K562 (cell line): ENCODE results near the gene LAMA2. TPM values are rescaled to one million over a fixed set of nuclear protein-coding genes. Genes with fewer than 3 reads are reported as not detected.

Experiments
- CBX1 ChIP-seq: sonication (generic); IDR thresholded peaks from 2 replicates; pipeline ENCODE4 v1.6.1; 2016; ENCODE audit warnings: antibody characterized with exemption, low read depth, mild to moderate bottlenecking
- CEBPG ChIP-seq, 3 experiments: fragments of 200-800 bp in 1 of 3; sonication (Bioruptor generic) in 1 of 3; sonication (generic) in 1 of 3; formaldehyde crosslinking in 1 of 3; IDR thresholded peaks in 2 of 3; conservative IDR thresholded peaks in 1 of 3; 2 replicates each; pipeline versions ENCODE4 v1.6.1 to v1.8.0; 2016 to 2022; ENCODE audit warnings: missing compliant biosample characterization in 2 of 3, missing genetic modification characterization in 2 of 3, mild to moderate bottlenecking in 1 of 3, missing genetic modification reagents in 1 of 3
- ESRRB ChIP-seq: fragments of 250-450 bp; sonication (Bioruptor Pico); IDR thresholded peaks from 2 replicates; pipeline ENCODE4 v1.5.0; 2020; ENCODE audit warnings: mild to moderate bottlenecking, moderate library complexity, borderline replicate concordance
- HDAC2 ChIP-seq: fragments of 450-650 bp; IDR thresholded peaks from 2 replicates; pipeline ENCODE4 v1.6.1; 2016; ENCODE audit warnings: mild to moderate bottlenecking
- MAFK ChIP-seq: IDR thresholded peaks from 2 replicates; pipeline ENCODE4 v1.6.1; 2011; ENCODE audit warnings: low read length, improper control_type of control experiment
- NFATC3 ChIP-seq: fragments of 450-650 bp; IDR thresholded peaks from 2 replicates; pipeline ENCODE4 v1.6.1; 2017; ENCODE audit warnings: mild to moderate bottlenecking
- NFIX ChIP-seq: fragments of 250-450 bp; sonication (Bioruptor Pico); IDR thresholded peaks from 2 replicates; pipeline ENCODE4 v1.4.0; 2020; ENCODE audit warnings: low read depth, mild to moderate bottlenecking, moderate library complexity
- POLR2AphosphoS5 ChIP-seq: IDR thresholded peaks from 2 replicates; pipeline ENCODE4 v1.6.1; 2011; ENCODE audit warnings: mild to moderate bottlenecking, low read depth, low read length, moderate library complexity; ENCODE audit not compliant: control insufficient read depth, insufficient read depth
- RAD51 ChIP-seq: fragments of 450-650 bp; IDR thresholded peaks from 2 replicates; pipeline ENCODE4 v1.7.1; 2016; ENCODE audit warnings: low read depth, mild to moderate bottlenecking, borderline replicate concordance
- TCF7L2 ChIP-seq: fragments of 150-350 bp; IDR thresholded peaks from 2 replicates; pipeline ENCODE4 v1.6.1; 2016; ENCODE audit warnings: low read depth, mild to moderate bottlenecking, low read length, moderate library complexity
- YBX1 ChIP-seq: fragments of 450-650 bp; IDR thresholded peaks from 2 replicates; pipeline ENCODE4 v1.7.1; 2016; ENCODE audit warnings: mild to moderate bottlenecking
- ZBTB9 ChIP-seq: fragments of 450-650 bp; formaldehyde crosslinking; IDR thresholded peaks from 2 replicates; pipeline ENCODE4 v1.4.0; 2020; ENCODE audit warnings: mild to moderate bottlenecking, moderate library complexity
- ZEB2 ChIP-seq: fragments of 450-650 bp; IDR thresholded peaks from 2 replicates; pipeline ENCODE4 v1.6.1; 2016
- ZNF384 ChIP-seq: IDR thresholded peaks from 2 replicates; pipeline ENCODE4 v1.6.1; 2012; ENCODE audit warnings: low read depth, low read length, improper control_type of control experiment
- ZNF518B ChIP-seq: fragments of 250-450 bp; sonication (Bioruptor Pico); IDR thresholded peaks from 2 replicates; pipeline ENCODE4 v1.5.0; 2021; ENCODE audit warnings: mild to moderate bottlenecking, moderate library complexity
- polyA plus RNA-seq, 8 experiments: library from polyadenylated mRNA; depleted of rRNA in 4 of 8; stranded (reverse) in 5 of 8; unstranded in 3 of 8; fragments of >200 nt; fragmentation: Nextera tagmentation in 2 of 8; fragmentation: Illumina TruSeq in 1 of 8; extraction: Ambion mirVana in 2 of 8; extraction: Trizol in 1 of 8; gene quantifications; 2 replicates each; pipeline versions ENCODE4 v1.2.1 to v1.2.3, GENCODE V29; 2011 to 2014; ENCODE audit warnings: inconsistent platforms in 1 of 8, missing spikeins in 1 of 8
- total RNA-seq, 7 experiments: library from RNA; depleted of rRNA in 6 of 7; stranded (reverse); fragments of >200 nt in 6 of 7; fragmentation: Illumina TruSeq in 2 of 7; extraction: Trizol in 2 of 7; gene quantifications; 2 replicates each; pipeline versions ENCODE4 v1.2.1 to v1.2.3, GENCODE V29; 2011 to 2021; ENCODE audit warnings: low replicate concordance in 1 of 7

The LAMA2 gene
- total and polyA plus RNA-seq, 9 of the 15 experiments (the other 6 are each of a cell fraction or from before 2014, with no cell fraction given): 0.04 to 1.5 (median 0.36) TPM

DNA sequence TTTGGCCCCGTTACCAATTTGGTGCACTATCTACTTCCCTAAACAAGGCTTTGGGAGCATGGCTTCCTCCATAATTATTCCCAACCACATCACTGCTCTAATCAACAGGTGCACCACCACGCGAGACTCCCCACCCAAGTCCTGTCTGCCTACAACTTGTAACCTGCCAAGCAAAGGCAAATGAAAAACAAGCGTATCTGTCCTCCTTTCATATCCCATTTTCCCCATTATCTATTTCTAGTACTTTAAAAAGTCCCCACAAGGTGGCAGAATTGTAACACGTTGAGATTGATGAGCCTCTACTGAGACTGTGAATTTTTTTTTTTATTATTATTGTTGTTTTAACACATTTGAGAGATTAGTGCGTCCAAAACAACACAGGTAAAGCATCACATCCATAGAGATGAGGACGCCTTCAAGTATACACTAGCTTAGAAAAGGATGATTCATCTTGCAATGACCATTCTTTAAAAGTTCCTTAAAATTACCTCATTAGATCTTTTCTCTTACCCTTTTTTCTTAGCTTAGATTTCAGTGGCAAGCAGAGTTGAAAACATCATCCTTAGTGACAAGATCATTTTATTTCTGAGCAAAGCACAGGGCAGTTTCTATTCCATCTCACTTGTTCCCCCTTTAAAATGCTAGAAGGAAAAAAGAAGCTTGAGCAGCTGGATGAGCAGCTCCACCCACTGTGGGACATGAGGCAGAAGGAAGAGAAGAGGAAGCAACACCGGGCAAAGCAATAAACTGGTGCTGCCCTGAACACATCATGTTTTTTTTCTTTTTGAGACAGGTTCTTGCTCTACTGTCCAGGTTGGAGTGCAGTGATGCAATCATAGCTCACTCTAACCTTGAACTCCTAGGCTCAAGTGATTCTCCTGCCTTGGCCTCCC, 616.3 kb downstream of the LAMA2 start (continued):
- TF ChIP-seq ZNF518B (no peak), CEBPG (CRISPR knock-in tag; IDR thresholded peaks at IDR 0.05) (no peak), CEBPG (tag; conservative IDR thresholded peaks at IDR 0.05 in 1 of 2, IDR thresholded peaks at IDR 0.05 in 1 of 2) (peak; percentile 28 to 36; a peak in 3 of 4 replicates), ZNF384 (peak; percentile 83), POLR2AphosphoS5 (no peak), HDAC2 (no peak), MAFK (no peak), TCF7L2 (no peak), ESRRB (CRISPR knock-in tag) (no peak), ZEB2 (no peak), YBX1 (no peak), ZBTB9 (CRISPR knock-in tag) (no peak), RAD51 (no peak), NFATC3 (no peak), CBX1 (no peak), NFIX (no peak)
